K562 (cell line): ENCODE results near the gene AFF3. TPM values are rescaled to one million over a fixed set of nuclear protein-coding genes. Genes with fewer than 3 reads are reported as not detected.

ENCODE experiments used
- ATAC-seq: fragments of 200-7000 bp; cut with Tn5 transposase; 3 replicates; pipeline ENCODE4 v1.9.1; 2020; ENCODE audit warnings: moderate library complexity
- BruUV-seq: library from RNA; stranded (reverse); fragments of 400-500 nt; replicated peaks from 2 replicates; lab custom pipeline; 2021; lab: Mats Ljungman, UMichigan
- CTCF ChIA-PET: fragments of 300-600 bp; formaldehyde crosslinking; extraction: SDS; loops from one replicate; lab custom pipeline; 2021; ENCODE audit warnings: low intra/inter-chr PET ratio; lab: Yijun Ruan, JAX
- POLR2A ChIA-PET: fragments of 300-600, 350-650 bp; sonication (Branson Sonifier 250); formaldehyde crosslinking; extraction: SDS; loops from one replicate; lab custom pipeline; 2021; ENCODE audit warnings: antibody characterized with exemption, inconsistent platforms; lab: Yijun Ruan, JAX
- DNase-seq, 4 experiments: peaks; one replicate each; pipeline versions ENCODE4 v3.0.0 to v3.0.0-alpha.2; 2011 to 2018; ENCODE audit warnings: low spot score in 3 of 4, mixed read lengths in 3 of 4; ENCODE audit errors: extremely low read depth in 1 of 4
- FAIRE-seq: peaks from 2 replicates; lab custom pipeline; 2011; peaks lifted over from hg19 to GRCh38; lab: Jason Lieb, UNC
- H2AFZ ChIP-seq: 2 replicates; pipeline ENCODE4 v1.6.0; 2011; ENCODE audit warnings: low read depth, low read length, control low read depth, inconsistent platforms
- H3K27ac ChIP-seq: fragments of 200-600 bp; 3 replicates; pipeline ENCODE4 v1.8.0; 2011; ENCODE audit warnings: low read depth, mild to moderate bottlenecking, control low read depth, inconsistent platforms, low read length, moderate library complexity, mixed read lengths; ENCODE audit errors: extremely low read depth
- H3K27me3 ChIP-seq, 2 experiments: fragments of 300-600 bp in 1 of 2; 2 replicates in 1 of 2; 3 replicates in 1 of 2; pipeline versions ENCODE4 v1.6.0 to v1.8.0; 2011; ENCODE audit warnings: inconsistent platforms in 2 of 2, low read length in 2 of 2, mild to moderate bottlenecking in 1 of 2, mixed read lengths in 1 of 2, moderate library complexity in 1 of 2; ENCODE audit not compliant: control insufficient read depth in 2 of 2, insufficient read depth in 2 of 2
- H3K36me3 ChIP-seq: fragments of 300-600 bp; 3 replicates; pipeline ENCODE4 v1.8.0; 2011; ENCODE audit warnings: mild to moderate bottlenecking, low read length, inconsistent platforms; ENCODE audit not compliant: control insufficient read depth, insufficient read depth
- H3K4me1 ChIP-seq, 2 experiments: fragments of 200-600 bp in 1 of 2; replicated peaks in 1 of 2; 2 replicates in 1 of 2; 3 replicates in 1 of 2; pipeline versions ENCODE4 v1.5.1 to v1.8.0; 2011; ENCODE audit warnings: inconsistent platforms in 2 of 2, low read length in 2 of 2, mild to moderate bottlenecking in 1 of 2, mixed read lengths in 1 of 2, moderate library complexity in 1 of 2; ENCODE audit not compliant: control insufficient read depth in 2 of 2, insufficient read depth in 2 of 2
- H3K4me2 ChIP-seq: 2 replicates; pipeline ENCODE4 v1.6.1; 2011; ENCODE audit warnings: low read length, control low read depth, inconsistent platforms, mixed read lengths; ENCODE audit not compliant: insufficient read depth
- H3K4me3 ChIP-seq: fragments of 200-600 bp; sonication (generic), shearing (Covaris generic); 2 replicates; pipeline ENCODE4 v1.5.1; 2016; ENCODE audit warnings: control low read depth, inconsistent platforms
- H3K79me2 ChIP-seq: fragments of 200-600 bp; 3 replicates; pipeline ENCODE4 v1.8.0; 2011; ENCODE audit warnings: low read length, inconsistent platforms; ENCODE audit not compliant: control insufficient read depth, insufficient read depth
- H3K9ac ChIP-seq, 2 experiments: 2 replicates each; pipeline versions ENCODE4 v1.6.0 to v1.6.1; 2011; ENCODE audit warnings: low read depth in 2 of 2, low read length in 2 of 2, control low read depth in 1 of 2, inconsistent platforms in 1 of 2, mild to moderate bottlenecking in 1 of 2, mixed read lengths in 1 of 2; ENCODE audit not compliant: insufficient read depth in 1 of 2
- H3K9me1 ChIP-seq: one replicate; pipeline ENCODE4 v1.6.0; 2011; ENCODE audit warnings: inconsistent platforms, mild to moderate bottlenecking, low read length, moderate library complexity; ENCODE audit not compliant: control insufficient read depth, insufficient read depth
- H3K9me3 ChIP-seq: replicated peaks from 2 replicates; pipeline ENCODE4 v1.5.1; 2011; ENCODE audit warnings: low read depth, low read length, inconsistent platforms; ENCODE audit not compliant: control insufficient read depth, insufficient read depth
- H4K20me1 ChIP-seq: replicated peaks from 2 replicates; pipeline ENCODE4 v1.6.1; 2011; ENCODE audit warnings: low read length, inconsistent platforms, mixed read lengths; ENCODE audit not compliant: control insufficient read depth, insufficient read depth
- ARID3B ChIP-seq: fragments of 250-450 bp; sonication (Bioruptor Pico); IDR thresholded peaks from 2 replicates; pipeline ENCODE4 v1.4.0; 2020; ENCODE audit warnings: borderline replicate concordance
- CBX8 ChIP-seq: fragments of 200-600 bp; sonication (generic); IDR thresholded peaks from 2 replicates; pipeline ENCODE4 v1.6.1; 2012; ENCODE audit warnings: borderline replicate concordance, mixed run types, low read depth, mild to moderate bottlenecking, moderate library complexity, mixed read lengths, low read length, control low read depth, inconsistent platforms; ENCODE audit not compliant: poor library complexity, severe bottlenecking; ENCODE audit errors: extremely low read depth
- CREB3 ChIP-seq: fragments of 450-650 bp; conservative IDR thresholded peaks from 2 replicates; pipeline ENCODE4 v1.6.1; 2016; ENCODE audit warnings: missing genetic modification characterization, low read depth, mild to moderate bottlenecking, missing compliant biosample characterization, moderate library complexity
- CREM ChIP-seq: IDR thresholded peaks from 2 replicates; pipeline ENCODE4 v1.6.1; 2014; ENCODE audit warnings: antibody characterized with exemption, low read depth
- FOSL1 ChIP-seq: fragments of 200-800 bp; sonication (Bioruptor generic); conservative IDR thresholded peaks from 2 replicates; pipeline ENCODE4 v1.6.1; 2016; ENCODE audit warnings: missing genetic modification characterization, missing compliant biosample characterization
- HNRNPLL ChIP-seq: fragments of 200-400 bp; formaldehyde crosslinking; IDR thresholded peaks from 2 replicates; pipeline ENCODE4 v1.6.1; 2017; ENCODE audit warnings: low read length, low read depth, mild to moderate bottlenecking; ENCODE audit not compliant: poor library complexity, severe bottlenecking
- L3MBTL2 ChIP-seq: fragments of 450-650 bp; IDR thresholded peaks from 2 replicates; pipeline ENCODE4 v1.6.1; 2016; ENCODE audit warnings: mild to moderate bottlenecking, moderate library complexity
- MAFF ChIP-seq: IDR thresholded peaks from 2 replicates; pipeline ENCODE4 v1.6.1; 2012; ENCODE audit warnings: low read length, improper control_type of control experiment
- NCOA4 ChIP-seq: fragments of 450-650 bp; IDR thresholded peaks from 2 replicates; pipeline ENCODE4 v1.6.1; 2018; ENCODE audit warnings: mild to moderate bottlenecking; ENCODE audit not compliant: partially characterized antibody
- NRF1 ChIP-seq, 2 experiments: fragments of 450-650 bp; IDR thresholded peaks in 1 of 2; conservative IDR thresholded peaks in 1 of 2; 2 replicates each; pipeline ENCODE4 v1.6.1; 2014; ENCODE audit warnings: mild to moderate bottlenecking in 2 of 2
- PRMT5 ChIP-seq: sonication (generic); formaldehyde crosslinking; IDR thresholded peaks from 2 replicates; pipeline ENCODE4 v1.5.0; 2020; ENCODE audit warnings: missing genetic modification reagents
- PRPF4 ChIP-seq: fragments of 200-400 bp; formaldehyde crosslinking; IDR thresholded peaks from one replicate; pipeline ENCODE4 v1.6.1; 2017; ENCODE audit warnings: low read length, low read depth, mild to moderate bottlenecking; ENCODE audit not compliant: insufficient read depth, poor library complexity, severe bottlenecking
- RBM15 ChIP-seq: fragments of 200-400 bp; formaldehyde crosslinking; IDR thresholded peaks from 2 replicates; pipeline ENCODE4 v1.6.1; 2018; ENCODE audit warnings: mild to moderate bottlenecking, low read length, moderate library complexity; ENCODE audit not compliant: insufficient read depth
- SMARCA5 ChIP-seq: fragments of 450-650 bp; IDR thresholded peaks from 2 replicates; pipeline ENCODE4 v1.6.1; 2016
- SMARCE1 ChIP-seq: fragments of 450-650 bp; IDR thresholded peaks from 2 replicates; pipeline ENCODE4 v1.7.1; 2016; ENCODE audit warnings: mild to moderate bottlenecking
- SNRNP70 ChIP-seq: fragments of 200-400 bp; formaldehyde crosslinking; optimal IDR thresholded peaks from 2 replicates; pipeline ENCODE3; 2017; ENCODE audit warnings: low read depth, low read length
- SOX6 ChIP-seq: fragments of 450-650 bp; IDR thresholded peaks from 2 replicates; pipeline ENCODE4 v1.6.1; 2014; ENCODE audit warnings: mild to moderate bottlenecking
- ZBTB34 ChIP-seq: fragments of 250-450 bp; sonication (Bioruptor Pico); IDR thresholded peaks from 2 replicates; pipeline ENCODE4 v1.8.0; 2021; ENCODE audit warnings: mild to moderate bottlenecking, moderate library complexity
- WGBS: fragments of 100-300 bp; shearing (Covaris generic); methylation state at CpG from one replicate; pipeline ENCODE4 v1.1.6; 2016; ENCODE audit warnings: low coverage, mixed read lengths; ENCODE audit not compliant: insufficient coverage; ENCODE audit errors: missing lambda C conversion rate; 5-methylcytosine and 5-hydroxymethylcytosine counted together
- in situ Hi-C: fragments of 300-500 bp; cut with MboI; formaldehyde crosslinking; loops from 4 replicates; pipeline ENCODE4 v1.15.0; 2018; ENCODE audit warnings: inconsistent platforms, mixed read lengths
- intact Hi-C: fragments of 100-400 bp; cut with micrococcal nuclease; formaldehyde crosslinking; loops from 2 replicates; pipeline ENCODE4 v1.14.2; 2022
- polyA plus RNA-seq, 8 experiments: library from polyadenylated mRNA; depleted of rRNA in 4 of 8; stranded (reverse) in 5 of 8; unstranded in 3 of 8; fragments of >200 nt; fragmentation: Nextera tagmentation in 2 of 8; fragmentation: Illumina TruSeq in 1 of 8; extraction: Ambion mirVana in 2 of 8; extraction: Trizol in 1 of 8; gene quantifications; 2 replicates each; pipeline versions ENCODE4 v1.2.1 to v1.2.3, GENCODE V29; 2011 to 2014; ENCODE audit warnings: inconsistent platforms in 1 of 8, missing spikeins in 1 of 8
- total RNA-seq, 7 experiments: library from RNA; depleted of rRNA in 6 of 7; stranded (reverse); fragments of >200 nt in 6 of 7; fragmentation: Illumina TruSeq in 2 of 7; extraction: Trizol in 2 of 7; gene quantifications; 2 replicates each; pipeline versions ENCODE4 v1.2.1 to v1.2.3, GENCODE V29; 2011 to 2021; ENCODE audit warnings: low replicate concordance in 1 of 7

The AFF3 gene
- total and polyA plus RNA-seq, 9 of the 15 experiments (the other 6 are each of a cell fraction or from before 2014, with no cell fraction given), result 0.02 to 0.11 TPM; not detected in 7

DNA sequence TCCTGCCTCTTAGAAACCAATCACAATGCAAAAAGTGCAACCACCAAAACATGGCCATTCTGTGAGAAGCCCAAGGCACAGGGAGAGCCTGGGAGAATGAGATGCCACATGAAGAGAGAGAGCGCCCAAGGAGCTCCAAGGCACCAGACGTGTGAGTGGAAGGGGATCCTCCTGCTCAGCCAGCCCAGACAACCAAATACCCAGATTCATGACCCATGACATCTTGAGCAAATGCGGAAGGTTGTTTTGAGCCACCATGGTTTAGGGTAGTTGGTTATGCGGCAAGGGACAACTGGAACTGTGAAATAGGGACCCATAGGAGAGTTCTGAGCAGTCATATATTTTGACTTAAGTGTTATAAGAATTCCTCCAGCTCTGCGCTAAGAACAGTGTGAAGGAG, 7.0 kb downstream of the AFF3 start (continued):
- TF ChIP-seq PRPF4 (no peak), SMARCA5 (no peak), PRMT5 (CRISPR knock-in tag) (no peak), RBM15 (no peak), MAFF (no peak)

DNA sequence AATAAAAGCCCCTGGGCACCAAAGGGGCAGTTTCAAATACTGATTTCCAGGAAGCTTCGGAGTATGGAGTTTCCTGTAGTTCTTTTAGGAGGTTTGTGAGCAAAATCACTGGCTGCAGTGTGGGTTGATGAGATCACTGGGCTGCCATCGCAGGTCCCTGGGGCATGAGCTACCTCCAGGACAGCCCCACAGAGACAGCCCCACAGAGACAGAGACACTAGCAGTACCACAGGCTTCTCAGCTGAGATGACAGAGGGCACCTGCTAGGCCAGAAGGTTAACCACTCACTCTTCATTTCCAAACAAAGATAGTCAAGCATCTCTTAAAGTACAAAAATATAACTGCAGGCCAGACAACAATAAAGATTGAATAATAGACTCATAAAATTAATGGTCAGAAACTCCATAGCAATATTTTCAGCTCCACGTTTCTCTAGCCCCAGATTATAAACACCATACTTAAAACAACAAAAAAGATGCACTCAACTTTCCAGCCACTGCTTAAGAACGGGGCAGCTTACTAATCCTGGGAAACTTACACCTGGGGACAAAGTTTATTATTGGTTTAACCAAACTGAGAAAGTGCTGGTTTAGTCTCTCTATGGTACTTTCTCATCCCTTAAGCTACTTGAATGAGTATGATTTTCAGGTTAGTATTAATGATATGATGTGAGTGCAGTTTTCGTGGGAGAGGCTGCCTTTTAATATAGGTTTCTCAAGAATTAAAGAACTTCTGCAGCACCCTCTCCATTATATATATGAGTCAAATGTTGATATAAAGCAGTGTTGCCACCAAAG, 11.6 kb downstream of the AFF3 start:
- no peaks in the 10 kb centered on the region for H3K9me1 ChIP-seq
- no TSS peak for BruUV-seq
- H3K79me2 ChIP-seq, result no peaks in the 10 kb centered on the region
- no peak overlapping the region for H3K4me3 ChIP-seq
- intact Hi-C loops, result no loop called here
- peaks cover 0 to 16% of the 10 kb centered on the region in 2 experiments; a peak in 4 of 5 replicates for H3K27me3 ChIP-seq
- POLR2A ChIA-PET, result interaction anchor here (0.6 to 1.5 kb wide), 2 partner anchors 10 to 1076 kb away, joined by 3 read pairs; no protein-coding TSS in a partner anchor
- no peak overlapping the region for H3K27ac ChIP-seq
- no peaks in the 10 kb centered on the region for H3K9me3 ChIP-seq
- ATAC-seq (no peak), DNase-seq (no peak), FAIRE-seq (no peak)
- H3K36me3 ChIP-seq, result no peaks in the 10 kb centered on the region
- 0% methylated on average over 5 of the region's 5 CpGs for WGBS
- no peaks in the 10 kb centered on the region for H3K4me1 ChIP-seq
- H4K20me1 ChIP-seq, result no peaks in the 10 kb centered on the region
- H3K9ac ChIP-seq, result no peak overlapping the region
- H2AFZ ChIP-seq, result no peak overlapping the region
- CTCF ChIA-PET, result no interaction called here
- in situ Hi-C loops, result no loop called here
- H3K4me2 ChIP-seq, result no peak overlapping the region
- TF ChIP-seq CREB3, result no peak
- no peak for TF ChIP-seq SNRNP70
- TF ChIP-seq NRF1 (conservative IDR thresholded peaks at IDR 0.05 in 1 of 2, IDR thresholded peaks at IDR 0.05 in 1 of 2), result no peak
- no peak for TF ChIP-seq CREM
- no peak for TF ChIP-seq HNRNPLL
- no peak for TF ChIP-seq SMARCE1
- no peak for TF ChIP-seq CBX8
- no peak for TF ChIP-seq ZBTB34
- TF ChIP-seq ARID3B, result no peak
- TF ChIP-seq SOX6, result no peak
- TF ChIP-seq FOSL1, result no peak
- TF ChIP-seq L3MBTL2, result no peak
- no peak for TF ChIP-seq NCOA4
